ENCODE measurements around the gene EXOC1L.

The EXOC1L gene

GRCh38 chr4:55880652-55881280, 61.2 kb downstream of the EXOC1L start:
- TF ChIP-seq REST (IDR thresholded peaks at IDR 0.05; ENCODE audit: insufficient read depth in 1 of 2, low read depth in 2 of 2, low read length in 2 of 2) (no peak), SIN3A (IDR thresholded peaks at IDR 0.05; ENCODE audit: borderline replicate concordance, insufficient read depth, low read length) (no peak), TAF1 (IDR thresholded peaks at IDR 0.05; ENCODE audit: borderline replicate concordance, insufficient read depth, low read length) (no peak), POLR2AphosphoS5 (IDR thresholded peaks at IDR 0.05; ENCODE audit: low read depth, low read length) (no peak), FOXP2 (optimal IDR thresholded peaks at IDR 0.05; ENCODE audit: borderline replicate concordance, extremely low read depth, extremely low read length, insufficient read depth) (no peak)

- TF ChIP-seq TAF1 (IDR thresholded peaks at IDR 0.05; ENCODE audit: borderline replicate concordance, insufficient read depth, low read length) (no peak), POLR2AphosphoS5 (IDR thresholded peaks at IDR 0.05; ENCODE audit: low read depth, low read length) (no peak), SIN3A (IDR thresholded peaks at IDR 0.05; ENCODE audit: borderline replicate concordance, insufficient read depth, low read length) (no peak), REST (IDR thresholded peaks at IDR 0.05; ENCODE audit: insufficient read depth in 1 of 2, low read depth in 2 of 2, low read length in 2 of 2) (no peak), FOXP2 (optimal IDR thresholded peaks at IDR 0.05; ENCODE audit: borderline replicate concordance, extremely low read depth, extremely low read length, insufficient read depth) (no peak)
These were observed 64.7 kb downstream of the EXOC1L start for GRCh38 chr4:55884093-55884850.

- TF ChIP-seq FOXP2 (optimal IDR thresholded peaks at IDR 0.05; ENCODE audit: borderline replicate concordance, extremely low read depth, extremely low read length, insufficient read depth) (no peak), TAF1 (IDR thresholded peaks at IDR 0.05; ENCODE audit: borderline replicate concordance, insufficient read depth, low read length) (no peak), SIN3A (IDR thresholded peaks at IDR 0.05; ENCODE audit: borderline replicate concordance, insufficient read depth, low read length) (no peak)
These were observed 65.2 kb downstream of the EXOC1L start for GRCh38 chr4:55884851-55885219.

All from PFSK-1 (cell line).